Measurements from ENCODE around the gene IL20.

Gene IL20

GRCh38 chr1:206875752-206876377 lies 10.4 kb downstream of the IL20 start:
- Histone ChIP-seq H3K9me3 (ENCODE audit: control insufficient read depth, low read length) (peaks cover 40% of the 10 kb centered on the region), H3K4me3 (ENCODE audit: extremely low read depth, insufficient read depth, low read length, poor library complexity, severe bottlenecking) (no peak overlapping the region), H3K27ac (ENCODE audit: low read depth, low read length, severe bottlenecking) (no peak overlapping the region), H3K36me3 (ENCODE audit: control insufficient read depth, insufficient read depth, low read length) (no peaks in the 10 kb centered on the region), H3K4me1 (ENCODE audit: control insufficient read depth, insufficient read depth, low read length, poor library complexity, severe bottlenecking) (no peaks in the 10 kb centered on the region)
- no CpG with 5 or more reads among the region's 3 CpGs for WGBS, 2 experiments (ENCODE audit: insufficient coverage in 2 of 2)

GRCh38 chr1:206878456-206878855 lies 13.0 kb downstream of the IL20 start:
- Histone ChIP-seq H3K4me3 (ENCODE audit: extremely low read depth, insufficient read depth, low read length, poor library complexity, severe bottlenecking) (no peak overlapping the region), H3K27ac (ENCODE audit: low read depth, low read length, severe bottlenecking) (no peak overlapping the region), H3K36me3 (ENCODE audit: control insufficient read depth, insufficient read depth, low read length) (no peaks in the 10 kb centered on the region), H3K4me1 (ENCODE audit: control insufficient read depth, insufficient read depth, low read length, poor library complexity, severe bottlenecking) (no peaks in the 10 kb centered on the region), H3K9me3 (ENCODE audit: control insufficient read depth, low read length) (peaks cover 26% of the 10 kb centered on the region)

- no peak overlapping the region for H3K4me3 ChIP-seq (ENCODE audit: extremely low read depth, insufficient read depth, low read length, poor library complexity, severe bottlenecking)
- peaks cover 26% of the 10 kb centered on the region for H3K9me3 ChIP-seq (ENCODE audit: control insufficient read depth, low read length)
- 72 to 80% methylated on average over 2 of the region's 3 CpGs for WGBS, 2 experiments (ENCODE audit: insufficient coverage in 2 of 2)
- no peaks in the 10 kb centered on the region for H3K36me3 ChIP-seq (ENCODE audit: control insufficient read depth, insufficient read depth, low read length)
- H3K4me1 ChIP-seq (ENCODE audit: control insufficient read depth, insufficient read depth, low read length, poor library complexity, severe bottlenecking): no peaks in the 10 kb centered on the region
- H3K27ac ChIP-seq (ENCODE audit: low read depth, low read length, severe bottlenecking): no peak overlapping the region
These were observed 14.9 kb downstream of the IL20 start for GRCh38 chr1:206880314-206880713.

GRCh38 chr1:206882555-206882954 lies 17.1 kb downstream of the IL20 start:
- Histone ChIP-seq H3K4me1 (ENCODE audit: control insufficient read depth, insufficient read depth, low read length, poor library complexity, severe bottlenecking) (no peaks in the 10 kb centered on the region), H3K27ac (ENCODE audit: low read depth, low read length, severe bottlenecking) (no peak overlapping the region), H3K4me3 (ENCODE audit: extremely low read depth, insufficient read depth, low read length, poor library complexity, severe bottlenecking) (no peak overlapping the region), H3K9me3 (ENCODE audit: control insufficient read depth, low read length) (peaks cover 18% of the 10 kb centered on the region), H3K36me3 (ENCODE audit: control insufficient read depth, insufficient read depth, low read length) (no peaks in the 10 kb centered on the region)
- WGBS, 2 experiments (ENCODE audit: insufficient coverage in 2 of 2): 71% methylated on average over 1 of the region's 3 CpGs; no CpG with 5 or more reads in 1 of the 2 experiments

GRCh38 chr1:206883160-206883559 lies 17.7 kb downstream of the IL20 start:
- WGBS, 2 experiments (ENCODE audit: insufficient coverage in 2 of 2): no CpG with 5 or more reads among the region's 1 CpG
- peaks cover 12% of the 10 kb centered on the region for H3K9me3 ChIP-seq (ENCODE audit: control insufficient read depth, low read length)
- no peak overlapping the region for H3K4me3 ChIP-seq (ENCODE audit: extremely low read depth, insufficient read depth, low read length, poor library complexity, severe bottlenecking)
- no peak overlapping the region for H3K27ac ChIP-seq (ENCODE audit: low read depth, low read length, severe bottlenecking)
- no peaks in the 10 kb centered on the region for H3K4me1 ChIP-seq (ENCODE audit: control insufficient read depth, insufficient read depth, low read length, poor library complexity, severe bottlenecking)
- no peaks in the 10 kb centered on the region for H3K36me3 ChIP-seq (ENCODE audit: control insufficient read depth, insufficient read depth, low read length)

- no peak overlapping the region for H3K4me3 ChIP-seq (ENCODE audit: extremely low read depth, insufficient read depth, low read length, poor library complexity, severe bottlenecking)
- 100% methylated on average over 1 of the region's 2 CpGs for WGBS, 2 experiments (ENCODE audit: insufficient coverage in 2 of 2)
- peaks cover 7% of the 10 kb centered on the region for H3K9me3 ChIP-seq (ENCODE audit: control insufficient read depth, low read length)
These were observed 18.5 kb downstream of the IL20 start for GRCh38 chr1:206883876-206884275.

GRCh38 chr1:206885341-206886060 lies 20.1 kb downstream of the IL20 start:
- WGBS, 2 experiments (ENCODE audit: insufficient coverage in 2 of 2): 86% methylated on average over 1 of the region's 3 CpGs; no CpG with 5 or more reads in 1 of the 2 experiments
- Histone ChIP-seq H3K4me3 (ENCODE audit: extremely low read depth, insufficient read depth, low read length, poor library complexity, severe bottlenecking) (no peak overlapping the region), H3K9me3 (ENCODE audit: control insufficient read depth, low read length) (no peaks in the 10 kb centered on the region), H3K36me3 (ENCODE audit: control insufficient read depth, insufficient read depth, low read length) (no peaks in the 10 kb centered on the region), H3K27ac (ENCODE audit: low read depth, low read length, severe bottlenecking) (no peak overlapping the region), H3K4me1 (ENCODE audit: control insufficient read depth, insufficient read depth, low read length, poor library complexity, severe bottlenecking) (peaks cover 6% of the 10 kb centered on the region)

More at GRCh38 chr1:206883876-206884275, 18.5 kb downstream of the IL20 start:
- Histone ChIP-seq H3K27ac (ENCODE audit: low read depth, low read length, severe bottlenecking) (no peak overlapping the region), H3K36me3 (ENCODE audit: control insufficient read depth, insufficient read depth, low read length) (no peaks in the 10 kb centered on the region), H3K4me1 (ENCODE audit: control insufficient read depth, insufficient read depth, low read length, poor library complexity, severe bottlenecking) (no peaks in the 10 kb centered on the region)

GRCh38 chr1:206886831-206887230 lies 21.4 kb downstream of the IL20 start:
- peaks cover 9% of the 10 kb centered on the region for H3K4me1 ChIP-seq (ENCODE audit: control insufficient read depth, insufficient read depth, low read length, poor library complexity, severe bottlenecking)
- H3K36me3 ChIP-seq (ENCODE audit: control insufficient read depth, insufficient read depth, low read length): no peaks in the 10 kb centered on the region
- no peak overlapping the region for H3K4me3 ChIP-seq (ENCODE audit: extremely low read depth, insufficient read depth, low read length, poor library complexity, severe bottlenecking)
- no peaks in the 10 kb centered on the region for H3K9me3 ChIP-seq (ENCODE audit: control insufficient read depth, low read length)
- WGBS, 2 experiments (ENCODE audit: insufficient coverage in 2 of 2): 82 to 100% methylated on average over 1 of the region's 1 CpG
- H3K27ac ChIP-seq (ENCODE audit: low read depth, low read length, severe bottlenecking): no peak overlapping the region

- no peaks in the 10 kb centered on the region for H3K36me3 ChIP-seq (ENCODE audit: control insufficient read depth, insufficient read depth, low read length)
- 78 to 91% methylated on average over 4 of the region's 4 CpGs for WGBS, 2 experiments (ENCODE audit: insufficient coverage in 2 of 2)
- H3K9me3 ChIP-seq (ENCODE audit: control insufficient read depth, low read length): no peaks in the 10 kb centered on the region
- H3K27ac ChIP-seq (ENCODE audit: low read depth, low read length, severe bottlenecking): no peak overlapping the region
- peaks cover 9% of the 10 kb centered on the region for H3K4me1 ChIP-seq (ENCODE audit: control insufficient read depth, insufficient read depth, low read length, poor library complexity, severe bottlenecking)
- H3K4me3 ChIP-seq (ENCODE audit: extremely low read depth, insufficient read depth, low read length, poor library complexity, severe bottlenecking): no peak overlapping the region
These were observed 22.3 kb downstream of the IL20 start for GRCh38 chr1:206887701-206888100.

- Histone ChIP-seq H3K4me1 (ENCODE audit: control insufficient read depth, insufficient read depth, low read length, poor library complexity, severe bottlenecking) (peaks cover 10% of the 10 kb centered on the region), H3K36me3 (ENCODE audit: control insufficient read depth, insufficient read depth, low read length) (no peaks in the 10 kb centered on the region), H3K9me3 (ENCODE audit: control insufficient read depth, low read length) (no peaks in the 10 kb centered on the region), H3K27ac (ENCODE audit: low read depth, low read length, severe bottlenecking) (no peak overlapping the region), H3K4me3 (ENCODE audit: extremely low read depth, insufficient read depth, low read length, poor library complexity, severe bottlenecking) (no peak overlapping the region)
- 86 to 91% methylated on average over 11 to 14 of the region's 15 CpGs for WGBS, 2 experiments (ENCODE audit: insufficient coverage in 2 of 2)
These were observed 25.0 kb downstream of the IL20 start for GRCh38 chr1:206890125-206891060.
